GM12891 (cell line): ENCODE measurements around the gene ZNF808.

Experiments used
- DNase-seq: peaks from one replicate; pipeline ENCODE4 v3.0.0; 2011; ENCODE audit warnings: low spot score; ENCODE audit not compliant: insufficient read length
- FAIRE-seq: peaks from 2 replicates; lab custom pipeline; 2011; peaks lifted over from hg19 to GRCh38; lab: Jason Lieb, UNC
- PAX5 ChIP-seq: IDR thresholded peaks from 2 replicates; pipeline ENCODE4 v1.6.1; 2011; ENCODE audit warnings: low read length, moderate library complexity, mild to moderate bottlenecking; ENCODE audit not compliant: insufficient read depth, severe bottlenecking
- POLR2A ChIP-seq: IDR thresholded peaks from 2 replicates; pipeline ENCODE4 v1.6.1; 2011; ENCODE audit warnings: low read depth, low read length, control low read depth
- POLR2AphosphoS5 ChIP-seq: IDR thresholded peaks from 2 replicates; pipeline ENCODE4 v1.6.1; 2011; ENCODE audit warnings: low read depth, low read length, control low read depth
- POU2F2 ChIP-seq: IDR thresholded peaks from 2 replicates; pipeline ENCODE4 v1.6.1; 2011; ENCODE audit warnings: low read depth, mild to moderate bottlenecking, control low read depth, low read length, moderate library complexity
- SPI1 ChIP-seq: IDR thresholded peaks from 2 replicates; pipeline ENCODE4 v1.6.1; 2011; ENCODE audit warnings: low read depth, low read length, control low read depth
- TAF1 ChIP-seq: IDR thresholded peaks from 2 replicates; pipeline ENCODE4 v1.6.1; 2011; ENCODE audit warnings: low read depth, low read length, control low read depth

The ZNF808 gene

DNA sequence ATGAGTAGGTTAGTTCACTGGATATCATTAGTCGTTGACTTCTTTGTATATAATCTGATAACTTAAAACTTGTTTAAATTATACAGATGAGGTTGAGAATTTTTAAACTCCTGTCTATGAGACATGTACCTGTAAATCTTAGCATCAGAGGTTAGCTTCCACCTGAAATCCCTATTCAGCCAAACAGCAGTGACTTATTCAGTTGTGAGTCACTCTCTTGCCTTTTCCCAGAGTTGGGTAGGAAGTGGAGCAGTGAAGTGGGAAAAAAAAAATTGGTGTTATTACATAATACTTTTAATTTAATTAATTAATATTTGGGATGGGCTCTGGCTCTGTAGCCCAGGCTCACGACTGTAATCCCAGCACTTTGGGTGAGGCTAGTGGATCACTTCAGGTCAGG, 75.5 kb downstream of the ZNF808 start:
- TF ChIP-seq POLR2AphosphoS5 (no peak), SPI1 (no peak), POU2F2 (no peak), TAF1 (no peak), POLR2A (no peak), PAX5 (no peak)
- no peak for DNase-seq

DNA sequence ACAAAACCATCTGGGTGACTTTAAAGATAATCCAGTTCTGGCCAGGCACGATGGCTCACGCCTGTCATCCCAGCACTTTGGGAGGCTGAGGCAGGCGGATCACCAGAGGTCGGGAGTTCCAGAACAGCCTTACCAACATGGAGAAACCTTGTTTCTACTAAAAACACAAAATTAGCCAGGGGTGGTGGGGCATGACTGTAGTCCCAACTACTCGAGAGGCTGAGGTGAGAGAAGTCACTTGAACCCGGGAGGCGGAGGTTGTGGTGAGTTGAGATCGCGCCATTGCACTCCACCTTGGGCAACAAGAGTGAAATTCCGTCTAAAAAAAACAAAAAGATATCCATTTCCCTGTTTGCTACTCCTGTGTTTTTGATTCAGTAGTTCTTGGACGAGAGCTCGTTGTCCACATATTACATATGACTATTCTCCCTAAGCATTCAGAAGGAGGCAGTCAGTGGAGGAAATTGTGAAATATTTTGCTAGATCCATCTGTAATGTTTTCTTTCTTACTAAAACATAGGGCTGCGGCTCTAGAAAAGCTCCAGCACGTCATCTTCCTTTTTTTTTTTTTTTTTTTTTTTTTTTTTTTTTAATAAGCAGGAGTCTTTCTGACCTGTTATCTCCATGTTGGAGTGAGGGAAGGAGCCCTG, 76.2 kb downstream of the ZNF808 start:
- DNase-seq (no peak), FAIRE-seq (no peak)
- TF ChIP-seq POLR2A, result no peak
- no peak for TF ChIP-seq POU2F2
- TF ChIP-seq SPI1, result no peak
- no peak for TF ChIP-seq PAX5
- no peak for TF ChIP-seq POLR2AphosphoS5
- no peak for TF ChIP-seq TAF1

More for the DNA sequence above, 75.5 kb downstream of the ZNF808 start:
- no peak for FAIRE-seq
